CD4-positive, alpha-beta T cell (primary cell): ENCODE measurements around the gene STIM1. TPM values are rescaled to one million over a fixed set of nuclear protein-coding genes. Genes with fewer than 3 reads are reported as not detected.
A peak's percentile ranks its signal among the peaks of the same experiment; 100 is the strongest.

Source experiments
- ATAC-seq: fragments of 200-7000 bp; cut with Tn5 transposase; one replicate; pipeline ENCODE4 v1.10.0; 2022; ENCODE audit warnings: mild to moderate bottlenecking; ENCODE audit not compliant: poor library complexity
- CTCF ChIA-PET: fragments of 350-600 bp; sonication (Branson Sonifier 250); formaldehyde crosslinking; loops from one replicate; lab custom pipeline; 2021; ENCODE audit warnings: antibody characterized with exemption, inconsistent platforms; lab: Charles Lee
- POLR2A ChIA-PET: fragments of 350-600 bp; sonication (Branson Sonifier 250); formaldehyde crosslinking; loops from one replicate; lab custom pipeline; 2021; ENCODE audit warnings: antibody characterized with exemption, inconsistent platforms; lab: Charles Lee
- DNase-seq, 14 experiments: peaks; one replicate each; pipeline ENCODE4 v3.0.0-alpha.2; 2013 to 2020; ENCODE audit warnings: mixed read lengths in 2 of 14
- H3K27ac ChIP-seq, 2 donors: one replicate each; pipeline versions ENCODE4 v1.5.1 to v1.7.0; 2013; ENCODE audit warnings: low read length in 2 of 2, low read depth in 1 of 2, mild to moderate bottlenecking in 1 of 2
- H3K27me3 ChIP-seq, 2 experiments: 1 replicate in 1 of 2; 2 replicates in 1 of 2; pipeline versions ENCODE4 v1.6.1 to v1.7.0; 2013; ENCODE audit warnings: low read length in 2 of 2, control low read depth in 1 of 2, mild to moderate bottlenecking in 1 of 2, moderate library complexity in 1 of 2; ENCODE audit not compliant: insufficient read depth in 2 of 2, control insufficient read depth in 1 of 2
- H3K36me3 ChIP-seq: one replicate; pipeline ENCODE4 v1.6.1; 2013; ENCODE audit warnings: low read length, control low read depth; ENCODE audit not compliant: insufficient read depth
- H3K4me1 ChIP-seq: one replicate; pipeline ENCODE4 v1.6.1; 2013; ENCODE audit warnings: low read length, control low read depth; ENCODE audit not compliant: insufficient read depth
- H3K4me3 ChIP-seq: one replicate; pipeline ENCODE4 v1.5.1; 2013; ENCODE audit warnings: mild to moderate bottlenecking, low read length, moderate library complexity
- H3K9me3 ChIP-seq, 2 experiments: 1 replicate in 1 of 2; 2 replicates in 1 of 2; pipeline versions ENCODE4 v1.6.1 to v1.7.0; 2013; ENCODE audit warnings: low read length in 2 of 2, mild to moderate bottlenecking in 2 of 2, control low read depth in 1 of 2, moderate library complexity in 1 of 2; ENCODE audit not compliant: control insufficient read depth in 1 of 2, insufficient read depth in 1 of 2
- H3K27ac Mint-ChIP-seq: one replicate; pipeline ENCODE4 v1.8.0; 2020; ENCODE audit warnings: mixed read lengths
- H3K27me3 Mint-ChIP-seq: one replicate; pipeline ENCODE4 v1.8.0; 2021; ENCODE audit warnings: mixed read lengths
- H3K36me3 Mint-ChIP-seq: one replicate; pipeline ENCODE4 v1.8.0; 2021; ENCODE audit warnings: low read depth, mixed read lengths
- H3K4me1 Mint-ChIP-seq: one replicate; pipeline ENCODE4 v1.8.0; 2021; ENCODE audit warnings: low read depth, mixed read lengths
- H3K4me3 Mint-ChIP-seq: one replicate; pipeline ENCODE4 v1.8.0; 2020; ENCODE audit warnings: mild to moderate bottlenecking, mixed read lengths
- H3K9me3 Mint-ChIP-seq: one replicate; pipeline ENCODE4 v1.8.0; 2020; ENCODE audit warnings: mixed read lengths
- intact Hi-C, 2 experiments: fragments of 100-400 bp; cut with DNase I in 1 of 2; cut with micrococcal nuclease in 1 of 2; formaldehyde crosslinking; loops; one replicate each; pipeline versions ENCODE4 v1.15.1 to v1.9.0; 2023 to 2025; cut with DNase I, micrococcal nuclease
- total RNA-seq, 174 experiments: library from RNA in 2 of 174; stranded (reverse) in 2 of 174; gene quantifications; one replicate each; pipeline ENCODE4 v1.2.3 and lab custom pipeline; 2021 to 2026
- TF ChIP-seq, protein P1 (sequence below): fragments of 200-600 bp; IDR thresholded peaks from one replicate; pipeline ENCODE4 v1.8.0; 2022; ENCODE audit warnings: antibody characterized with exemption, mild to moderate bottlenecking

STIM1 gene
- total RNA-seq, 2 experiments from 2014 or later, result 89.0 to 94.9 TPM

DNA sequence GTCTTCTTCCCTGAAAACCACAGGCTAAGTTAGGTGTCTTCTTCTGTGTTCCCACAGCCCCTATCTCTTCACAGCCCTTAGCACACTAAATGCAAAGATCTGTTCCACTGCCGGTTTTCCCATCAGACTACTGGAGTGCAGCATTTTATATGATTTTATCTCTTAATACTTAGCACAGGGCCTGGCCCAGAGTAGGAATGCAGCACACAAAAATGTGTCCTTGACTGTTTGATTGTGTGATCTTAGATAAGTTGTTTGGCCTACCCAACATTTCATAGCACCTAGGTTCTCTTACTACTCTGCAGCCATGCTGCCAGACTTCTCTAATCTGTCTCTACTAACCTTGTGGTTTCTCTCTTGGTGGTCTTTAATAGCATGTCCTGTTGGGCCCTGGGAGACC lies 185.0 kb downstream of the STIM1 start:
- ATAC-seq (no peak), DNase-seq (no peak)
- H3K4me1 ChIP-seq, result no peaks in the 10 kb centered on the region
- Mint-ChIP-seq H3K4me1 (peaks cover 58% of the 10 kb centered on the region), H3K36me3 (peaks cover 23% of the 10 kb centered on the region), H3K27me3 (no peaks in the 10 kb centered on the region), H3K9me3 (no peaks in the 10 kb centered on the region), H3K4me3 (no peak overlapping the region), H3K27ac (peak overlapping the region; percentile 12)
- ChIA-PET CTCF (no interaction called here), POLR2A (no interaction called here)
- H3K36me3 ChIP-seq, result no peaks in the 10 kb centered on the region
- H3K27me3 ChIP-seq, result no peaks in the 10 kb centered on the region
- TF ChIP-seq, protein P1, sequence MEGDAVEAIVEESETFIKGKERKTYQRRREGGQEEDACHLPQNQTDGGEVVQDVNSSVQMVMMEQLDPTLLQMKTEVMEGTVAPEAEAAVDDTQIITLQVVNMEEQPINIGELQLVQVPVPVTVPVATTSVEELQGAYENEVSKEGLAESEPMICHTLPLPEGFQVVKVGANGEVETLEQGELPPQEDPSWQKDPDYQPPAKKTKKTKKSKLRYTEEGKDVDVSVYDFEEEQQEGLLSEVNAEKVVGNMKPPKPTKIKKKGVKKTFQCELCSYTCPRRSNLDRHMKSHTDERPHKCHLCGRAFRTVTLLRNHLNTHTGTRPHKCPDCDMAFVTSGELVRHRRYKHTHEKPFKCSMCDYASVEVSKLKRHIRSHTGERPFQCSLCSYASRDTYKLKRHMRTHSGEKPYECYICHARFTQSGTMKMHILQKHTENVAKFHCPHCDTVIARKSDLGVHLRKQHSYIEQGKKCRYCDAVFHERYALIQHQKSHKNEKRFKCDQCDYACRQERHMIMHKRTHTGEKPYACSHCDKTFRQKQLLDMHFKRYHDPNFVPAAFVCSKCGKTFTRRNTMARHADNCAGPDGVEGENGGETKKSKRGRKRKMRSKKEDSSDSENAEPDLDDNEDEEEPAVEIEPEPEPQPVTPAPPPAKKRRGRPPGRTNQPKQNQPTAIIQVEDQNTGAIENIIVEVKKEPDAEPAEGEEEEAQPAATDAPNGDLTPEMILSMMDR, result no peak
- no peak overlapping the region for H3K4me3 ChIP-seq
- H3K9me3 ChIP-seq, result no peaks in the 10 kb centered on the region
- H3K27ac ChIP-seq, result no peak overlapping the region
- intact Hi-C loops, result no loop called here

DNA sequence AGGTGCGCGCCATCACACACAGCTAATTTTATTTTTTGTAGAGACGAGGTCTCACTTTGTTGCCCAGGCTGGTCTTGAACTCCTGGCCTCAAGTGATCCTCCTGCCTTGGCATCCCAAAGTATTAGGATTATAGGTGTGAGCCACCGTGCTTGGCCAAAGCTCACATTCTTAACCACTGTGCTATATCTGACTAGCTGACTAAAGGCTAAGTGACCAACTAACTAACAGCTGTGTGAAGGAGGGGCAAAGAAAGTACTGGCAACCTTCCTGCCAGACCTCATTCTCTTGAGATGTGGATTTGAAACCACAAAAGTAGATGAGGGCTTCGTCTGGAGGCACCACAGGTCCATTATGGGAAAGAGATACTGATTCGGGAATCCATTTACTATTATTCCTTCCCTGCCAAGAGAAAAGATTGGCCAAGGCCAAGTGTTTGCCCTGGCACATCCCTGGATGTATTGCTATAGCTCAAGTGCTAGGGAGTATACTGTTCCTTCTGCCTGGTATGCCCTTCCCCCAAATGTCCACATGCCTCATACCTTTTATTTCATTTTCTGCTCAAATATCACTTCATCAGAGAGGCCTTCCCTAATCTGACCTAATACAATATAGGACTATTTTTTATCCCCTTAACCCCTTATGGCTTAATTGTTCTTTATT lies 186.4 kb downstream of the STIM1 start:
- peak overlapping the region; percentile 31 for H3K27ac Mint-ChIP-seq
- peaks cover 53% of the 10 kb centered on the region for H3K4me1 Mint-ChIP-seq
- peaks cover 20% of the 10 kb centered on the region for H3K36me3 Mint-ChIP-seq
- no peaks in the 10 kb centered on the region for H3K27me3 ChIP-seq
- H3K27me3 Mint-ChIP-seq, result no peaks in the 10 kb centered on the region
- intact Hi-C loops, result no loop called here
- no peak overlapping the region for H3K4me3 Mint-ChIP-seq
- H3K4me1 ChIP-seq, result no peaks in the 10 kb centered on the region
- no peaks in the 10 kb centered on the region for H3K36me3 ChIP-seq
- H3K9me3 ChIP-seq, result no peaks in the 10 kb centered on the region
- no peaks in the 10 kb centered on the region for H3K9me3 Mint-ChIP-seq
- POLR2A ChIA-PET, result interaction anchor here (0.6 to 1.4 kb wide), 2 partner anchors 8 to 94 kb away, joined by 3 read pairs; no protein-coding TSS in a partner anchor
- CTCF ChIA-PET, result interaction anchor here (1.6 kb wide), 1 partner anchor 192 kb away, joined by 3 read pairs; no protein-coding TSS in a partner anchor
- H3K27ac ChIP-seq, result no peak overlapping the region
- DNase-seq, result no peak
- no peak overlapping the region for H3K4me3 ChIP-seq
- TF ChIP-seq, protein P1, result no peak
- no peak for ATAC-seq

DNA sequence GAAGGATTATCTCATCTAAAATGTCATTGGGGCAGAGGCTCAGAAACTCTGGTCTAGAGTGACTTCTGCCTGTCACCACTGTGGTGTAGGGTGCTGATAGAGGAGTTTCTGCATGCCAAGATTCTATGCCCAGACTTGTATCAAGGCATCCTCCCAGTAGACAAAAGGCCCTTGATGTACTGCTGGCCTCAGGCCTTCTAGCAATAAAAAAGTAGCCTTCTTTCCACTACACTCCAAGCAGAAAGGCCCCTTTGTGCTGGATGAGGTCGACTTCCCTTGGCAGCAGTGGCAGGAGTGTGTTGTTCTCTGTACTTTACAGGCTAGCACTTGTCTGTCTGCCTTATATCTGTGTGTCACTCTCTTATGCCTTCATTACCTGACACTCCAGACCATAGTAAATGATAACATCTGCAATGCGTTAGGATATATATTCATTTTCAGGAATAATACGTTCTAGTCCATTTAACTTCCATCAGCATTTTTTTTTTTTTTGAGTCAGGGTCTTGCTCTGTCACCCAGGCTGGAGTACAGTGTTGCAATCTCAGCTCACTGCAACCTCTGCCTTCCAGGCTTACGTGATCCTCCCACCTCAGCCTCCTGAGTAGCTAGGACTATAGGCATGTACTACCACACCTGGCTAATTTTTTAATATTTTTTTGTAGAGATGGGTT lies 189.6 kb downstream of the STIM1 start:
- no peak overlapping the region for H3K4me3 ChIP-seq
- H3K27me3 ChIP-seq, result no peaks in the 10 kb centered on the region
- no peaks in the 10 kb centered on the region for H3K27me3 Mint-ChIP-seq
- no peak overlapping the region for H3K4me3 Mint-ChIP-seq
- H3K4me1 Mint-ChIP-seq, result peaks cover 39% of the 10 kb centered on the region
- intact Hi-C loops, result no loop called here
- ATAC-seq (no peak), DNase-seq (no peak)
- H3K36me3 ChIP-seq, result no peaks in the 10 kb centered on the region
- no peaks in the 10 kb centered on the region for H3K9me3 ChIP-seq
- H3K9me3 Mint-ChIP-seq, result no peaks in the 10 kb centered on the region
- TF ChIP-seq, protein P1, result no peak
- peak overlapping the region; percentile 53 for H3K27ac Mint-ChIP-seq
- peaks cover 28% of the 10 kb centered on the region for H3K36me3 Mint-ChIP-seq
- no peak overlapping the region for H3K27ac ChIP-seq
- ChIA-PET CTCF (interaction anchor here (1.1 kb wide), 1 partner anchor 196 kb away, joined by 3 read pairs; no protein-coding TSS in a partner anchor), POLR2A (interaction anchor here (1.2 to 1.4 kb wide), 2 partner anchors 11 to 103 kb away, joined by 4 to 5 read pairs; no protein-coding TSS in a partner anchor)
- H3K4me1 ChIP-seq, result no peaks in the 10 kb centered on the region
